ENCODE results near the gene XPNPEP1.

XPNPEP1 gene

DNA sequence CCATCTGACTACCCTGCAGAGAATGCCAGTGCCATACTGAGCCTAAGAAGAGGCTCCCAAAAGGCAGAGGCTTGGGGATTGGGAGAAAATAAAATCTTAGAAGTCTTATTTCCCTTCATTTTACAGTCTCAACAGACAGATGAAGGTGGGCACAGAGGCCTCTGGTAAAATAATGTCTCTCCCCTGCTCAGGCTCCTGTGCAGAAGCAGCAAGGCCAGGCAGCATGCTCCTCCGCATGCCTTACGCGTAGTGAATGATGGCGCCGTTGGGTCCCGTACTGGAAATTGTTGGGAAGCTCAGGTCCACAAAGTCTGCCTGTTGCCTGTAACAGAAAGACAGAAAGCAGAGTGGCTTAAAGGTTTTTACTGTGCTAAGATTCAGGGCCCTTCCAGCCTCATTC, 45.8 kb downstream of the XPNPEP1 start:
- TF ChIP-seq TCF12 (IDR thresholded peaks at IDR 0.05; ENCODE audit: low read depth) (no peak), TEAD4 (IDR thresholded peaks at IDR 0.05) (no peak), CREB1 (IDR thresholded peaks at IDR 0.05; ENCODE audit: low read depth) (no peak), RAD21 (IDR thresholded peaks at IDR 0.05; ENCODE audit: low read depth) (no peak), FOXM1 (IDR thresholded peaks at IDR 0.05; ENCODE audit: borderline replicate concordance, low read depth) (no peak), TAF1 (IDR thresholded peaks at IDR 0.05; ENCODE audit: low read depth) (no peak), EGR1 (IDR thresholded peaks at IDR 0.05) (no peak), EP300 (IDR thresholded peaks at IDR 0.05; ENCODE audit: borderline replicate concordance) (no peak), ZBTB7A (IDR thresholded peaks at IDR 0.05; ENCODE audit: low read depth) (no peak), YY1 (IDR thresholded peaks at IDR 0.05; ENCODE audit: low read depth) (no peak), CEBPB (IDR thresholded peaks at IDR 0.05) (no peak)
- TF ChIP-seq, protein P1, sequence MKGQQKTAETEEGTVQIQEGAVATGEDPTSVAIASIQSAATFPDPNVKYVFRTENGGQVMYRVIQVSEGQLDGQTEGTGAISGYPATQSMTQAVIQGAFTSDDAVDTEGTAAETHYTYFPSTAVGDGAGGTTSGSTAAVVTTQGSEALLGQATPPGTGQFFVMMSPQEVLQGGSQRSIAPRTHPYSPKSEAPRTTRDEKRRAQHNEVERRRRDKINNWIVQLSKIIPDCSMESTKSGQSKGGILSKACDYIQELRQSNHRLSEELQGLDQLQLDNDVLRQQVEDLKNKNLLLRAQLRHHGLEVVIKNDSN (IDR thresholded peaks at IDR 0.05) = no peak
- TF ChIP-seq, protein P2, sequence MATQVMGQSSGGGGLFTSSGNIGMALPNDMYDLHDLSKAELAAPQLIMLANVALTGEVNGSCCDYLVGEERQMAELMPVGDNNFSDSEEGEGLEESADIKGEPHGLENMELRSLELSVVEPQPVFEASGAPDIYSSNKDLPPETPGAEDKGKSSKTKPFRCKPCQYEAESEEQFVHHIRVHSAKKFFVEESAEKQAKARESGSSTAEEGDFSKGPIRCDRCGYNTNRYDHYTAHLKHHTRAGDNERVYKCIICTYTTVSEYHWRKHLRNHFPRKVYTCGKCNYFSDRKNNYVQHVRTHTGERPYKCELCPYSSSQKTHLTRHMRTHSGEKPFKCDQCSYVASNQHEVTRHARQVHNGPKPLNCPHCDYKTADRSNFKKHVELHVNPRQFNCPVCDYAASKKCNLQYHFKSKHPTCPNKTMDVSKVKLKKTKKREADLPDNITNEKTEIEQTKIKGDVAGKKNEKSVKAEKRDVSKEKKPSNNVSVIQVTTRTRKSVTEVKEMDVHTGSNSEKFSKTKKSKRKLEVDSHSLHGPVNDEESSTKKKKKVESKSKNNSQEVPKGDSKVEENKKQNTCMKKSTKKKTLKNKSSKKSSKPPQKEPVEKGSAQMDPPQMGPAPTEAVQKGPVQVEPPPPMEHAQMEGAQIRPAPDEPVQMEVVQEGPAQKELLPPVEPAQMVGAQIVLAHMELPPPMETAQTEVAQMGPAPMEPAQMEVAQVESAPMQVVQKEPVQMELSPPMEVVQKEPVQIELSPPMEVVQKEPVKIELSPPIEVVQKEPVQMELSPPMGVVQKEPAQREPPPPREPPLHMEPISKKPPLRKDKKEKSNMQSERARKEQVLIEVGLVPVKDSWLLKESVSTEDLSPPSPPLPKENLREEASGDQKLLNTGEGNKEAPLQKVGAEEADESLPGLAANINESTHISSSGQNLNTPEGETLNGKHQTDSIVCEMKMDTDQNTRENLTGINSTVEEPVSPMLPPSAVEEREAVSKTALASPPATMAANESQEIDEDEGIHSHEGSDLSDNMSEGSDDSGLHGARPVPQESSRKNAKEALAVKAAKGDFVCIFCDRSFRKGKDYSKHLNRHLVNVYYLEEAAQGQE (IDR thresholded peaks at IDR 0.05; ENCODE audit: low read depth) = no peak
- TF ChIP-seq, protein P3, sequence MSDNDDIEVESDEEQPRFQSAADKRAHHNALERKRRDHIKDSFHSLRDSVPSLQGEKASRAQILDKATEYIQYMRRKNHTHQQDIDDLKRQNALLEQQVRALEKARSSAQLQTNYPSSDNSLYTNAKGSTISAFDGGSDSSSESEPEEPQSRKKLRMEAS (IDR thresholded peaks at IDR 0.05) = no peak

DNA sequence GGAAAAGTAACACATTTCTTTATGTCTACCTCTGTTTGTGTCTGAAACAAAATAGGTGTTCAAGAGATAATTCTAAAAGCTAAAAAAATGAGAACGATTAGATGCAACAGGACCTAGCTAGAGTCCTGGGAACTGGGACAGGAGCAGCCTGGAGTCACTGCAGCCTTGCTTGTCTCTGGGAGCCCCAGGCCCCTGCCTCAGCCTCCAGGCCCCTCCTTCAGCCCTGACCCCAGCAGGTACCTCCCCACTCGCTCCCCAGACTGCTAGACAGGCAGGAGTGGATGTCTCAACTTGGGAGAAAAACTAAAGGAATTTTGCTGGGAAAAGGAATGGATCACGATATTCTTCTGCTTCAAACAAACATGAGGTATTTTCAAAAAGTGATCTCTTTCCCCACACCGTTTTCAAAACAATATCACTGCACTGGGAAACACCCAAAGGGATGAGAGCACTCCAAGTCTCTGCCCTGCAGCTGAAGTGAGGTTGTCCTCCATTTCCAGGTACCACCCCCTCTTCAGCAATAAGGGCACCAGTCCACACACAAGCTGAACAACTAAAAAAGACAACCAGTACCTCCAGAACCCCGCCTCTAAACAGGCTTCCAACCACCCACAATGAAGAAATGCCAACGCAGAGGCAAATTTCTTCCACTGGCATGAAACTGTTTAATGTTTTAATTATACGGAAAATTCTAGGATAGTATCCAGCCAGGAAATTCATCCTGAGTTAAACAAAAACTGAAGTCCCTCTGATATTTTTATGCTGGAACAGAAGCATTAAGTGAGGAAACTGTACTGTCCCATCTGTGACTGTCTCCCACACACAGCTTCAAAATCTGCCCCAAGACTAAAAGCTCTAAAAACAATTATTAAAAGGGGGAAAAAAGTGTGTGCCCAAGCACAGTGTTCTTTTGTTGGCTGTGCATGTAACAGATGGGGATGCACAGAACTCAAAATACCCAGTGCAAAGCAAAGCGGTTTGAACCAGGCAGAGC, 47.2 kb downstream of the XPNPEP1 start:
- TF ChIP-seq EP300 (IDR thresholded peaks at IDR 0.05; ENCODE audit: borderline replicate concordance) = no peak
- TF ChIP-seq, protein P2 (IDR thresholded peaks at IDR 0.05; ENCODE audit: low read depth) = no peak
- TF ChIP-seq, protein P3 (IDR thresholded peaks at IDR 0.05) = no peak
- TF ChIP-seq TCF12 (IDR thresholded peaks at IDR 0.05; ENCODE audit: low read depth) = no peak
- no peak for TF ChIP-seq TAF1 (IDR thresholded peaks at IDR 0.05; ENCODE audit: low read depth)
- no peak for TF ChIP-seq CEBPB (IDR thresholded peaks at IDR 0.05)
- no peak for TF ChIP-seq YY1 (IDR thresholded peaks at IDR 0.05; ENCODE audit: low read depth)
- TF ChIP-seq ZBTB7A (IDR thresholded peaks at IDR 0.05; ENCODE audit: low read depth) = no peak
- no peak for TF ChIP-seq NFIC (IDR thresholded peaks at IDR 0.05)
- TF ChIP-seq, protein P1 (IDR thresholded peaks at IDR 0.05) = no peak
- no peak for TF ChIP-seq RAD21 (IDR thresholded peaks at IDR 0.05; ENCODE audit: low read depth)
- no peak for TF ChIP-seq TEAD4 (IDR thresholded peaks at IDR 0.05)
- TF ChIP-seq CREB1 (IDR thresholded peaks at IDR 0.05; ENCODE audit: low read depth) = no peak
- TF ChIP-seq EGR1 (IDR thresholded peaks at IDR 0.05) = no peak
- no peak for TF ChIP-seq FOXM1 (IDR thresholded peaks at IDR 0.05; ENCODE audit: borderline replicate concordance, low read depth)

DNA sequence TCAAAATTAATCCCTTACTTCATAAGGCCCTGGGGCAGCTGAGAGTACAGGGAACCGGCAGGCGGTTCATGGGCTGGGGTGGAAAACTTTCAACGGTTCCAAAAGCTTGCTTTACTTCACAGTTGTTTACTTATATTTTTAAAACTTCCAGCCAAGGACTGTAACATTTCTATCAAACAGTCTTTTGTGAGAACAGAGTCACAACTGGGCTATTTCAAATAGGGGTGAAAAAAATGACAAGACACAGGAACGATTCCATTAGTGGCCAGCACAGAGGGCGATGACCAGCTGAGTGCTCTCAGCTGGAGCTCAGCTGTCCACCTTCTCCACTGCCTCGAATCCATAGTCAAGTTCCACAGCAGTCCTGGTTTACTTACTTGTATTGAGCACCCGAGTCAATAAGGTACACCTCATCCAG, 48.2 kb downstream of the XPNPEP1 start:
- TF ChIP-seq TAF1 (IDR thresholded peaks at IDR 0.05; ENCODE audit: low read depth) (no peak), FOXM1 (IDR thresholded peaks at IDR 0.05; ENCODE audit: borderline replicate concordance, low read depth) (no peak), CEBPB (IDR thresholded peaks at IDR 0.05) (no peak), EGR1 (IDR thresholded peaks at IDR 0.05) (no peak), ZBTB7A (IDR thresholded peaks at IDR 0.05; ENCODE audit: low read depth) (no peak), RAD21 (IDR thresholded peaks at IDR 0.05; ENCODE audit: low read depth) (no peak), NFIC (IDR thresholded peaks at IDR 0.05) (no peak), EP300 (IDR thresholded peaks at IDR 0.05; ENCODE audit: borderline replicate concordance) (no peak), TCF12 (IDR thresholded peaks at IDR 0.05; ENCODE audit: low read depth) (no peak), TEAD4 (IDR thresholded peaks at IDR 0.05) (no peak), CREB1 (IDR thresholded peaks at IDR 0.05; ENCODE audit: low read depth) (no peak), YY1 (IDR thresholded peaks at IDR 0.05; ENCODE audit: low read depth) (no peak)
- TF ChIP-seq, protein P3 (IDR thresholded peaks at IDR 0.05) = no peak
- TF ChIP-seq, protein P1 (IDR thresholded peaks at IDR 0.05) = no peak
- TF ChIP-seq, protein P2 (IDR thresholded peaks at IDR 0.05; ENCODE audit: low read depth) = no peak

Data from Ishikawa (cell line).